ENCODE data around the gene CSRP1.
"Not testable (repeated sequence)": the region's sequence is repeated elsewhere in the genome, so short reads cannot be mapped to it uniquely, and the experiment has no call there.

CSRP1 gene

DNA sequence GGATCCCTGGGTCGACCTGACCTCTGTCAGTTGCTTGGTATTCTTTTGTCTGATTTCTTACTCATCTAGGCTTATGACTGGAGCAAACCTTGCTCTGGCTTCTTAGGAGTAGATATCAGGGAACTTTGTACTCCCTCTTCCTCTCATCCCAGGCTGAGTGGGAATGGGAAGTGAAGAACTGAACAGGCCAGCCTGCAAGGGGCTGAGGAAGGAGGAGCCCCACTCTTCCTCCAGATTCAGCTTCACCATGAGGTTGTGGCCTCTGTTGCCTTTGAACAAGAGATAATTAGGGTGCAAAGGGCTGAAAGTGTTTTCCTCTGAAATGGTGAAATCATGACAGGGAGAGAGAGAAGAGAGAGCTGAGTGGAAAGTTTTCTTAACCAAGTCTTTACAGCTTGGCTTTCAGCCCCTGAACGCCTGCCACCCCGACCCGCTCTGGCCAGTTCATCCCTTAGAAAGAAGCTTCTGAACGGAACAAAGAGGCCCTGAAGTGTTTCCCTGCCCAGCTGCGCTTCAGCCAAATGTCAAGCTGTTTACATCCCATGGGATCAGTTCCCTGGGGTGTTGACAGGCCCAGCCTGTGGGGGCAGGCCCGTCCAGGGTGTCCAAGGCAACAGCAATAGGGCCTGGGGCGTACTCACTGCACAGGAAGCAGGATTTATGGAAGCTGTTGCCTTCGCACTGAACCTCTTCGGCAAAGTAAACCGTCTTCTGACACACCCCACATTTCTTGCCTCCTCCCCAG is 11.2 kb downstream of the CSRP1 start:
- no peak for DNase-seq

DNA sequence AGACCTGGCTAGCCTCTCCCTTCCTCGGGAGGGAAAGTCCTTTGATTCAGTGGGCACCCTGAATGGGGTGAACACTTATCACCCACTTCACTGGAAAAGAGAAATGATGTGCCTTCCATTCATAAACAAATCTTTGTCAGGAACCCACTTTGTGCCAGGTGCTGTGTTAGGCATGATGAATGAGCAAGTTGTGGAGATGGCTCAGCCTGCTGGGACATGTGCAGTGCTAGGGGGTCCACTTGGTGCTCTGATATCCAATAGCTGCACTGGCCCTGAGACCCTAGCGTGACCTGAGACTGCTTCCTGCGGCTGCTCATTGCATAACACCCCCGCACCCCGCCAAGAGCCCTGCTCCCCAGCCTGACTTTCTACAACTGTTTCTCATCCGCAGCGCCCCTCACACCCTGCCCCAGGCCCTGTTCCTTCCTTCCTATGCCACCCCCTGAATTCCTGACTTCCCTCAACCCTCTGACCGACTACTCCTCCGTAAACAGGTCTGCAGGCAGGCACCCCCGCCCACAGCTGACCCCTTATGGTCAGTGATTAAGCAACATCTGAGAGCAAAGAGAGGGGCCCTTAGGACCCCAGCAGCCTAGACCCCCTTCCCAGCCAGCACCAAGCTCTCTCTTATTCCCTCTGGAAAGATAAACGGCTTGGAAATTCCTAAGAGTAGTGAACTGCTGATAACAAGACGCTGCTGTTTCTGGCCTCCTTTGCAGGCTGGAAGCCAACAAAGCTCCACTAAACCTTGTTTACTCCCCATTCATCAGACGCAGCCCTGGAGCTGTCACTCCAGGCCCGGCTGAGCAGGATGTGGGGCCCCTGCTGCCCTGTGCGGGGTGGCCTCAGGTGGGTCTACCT is 12.9 kb downstream of the CSRP1 start:
- no peak for DNase-seq

DNA sequence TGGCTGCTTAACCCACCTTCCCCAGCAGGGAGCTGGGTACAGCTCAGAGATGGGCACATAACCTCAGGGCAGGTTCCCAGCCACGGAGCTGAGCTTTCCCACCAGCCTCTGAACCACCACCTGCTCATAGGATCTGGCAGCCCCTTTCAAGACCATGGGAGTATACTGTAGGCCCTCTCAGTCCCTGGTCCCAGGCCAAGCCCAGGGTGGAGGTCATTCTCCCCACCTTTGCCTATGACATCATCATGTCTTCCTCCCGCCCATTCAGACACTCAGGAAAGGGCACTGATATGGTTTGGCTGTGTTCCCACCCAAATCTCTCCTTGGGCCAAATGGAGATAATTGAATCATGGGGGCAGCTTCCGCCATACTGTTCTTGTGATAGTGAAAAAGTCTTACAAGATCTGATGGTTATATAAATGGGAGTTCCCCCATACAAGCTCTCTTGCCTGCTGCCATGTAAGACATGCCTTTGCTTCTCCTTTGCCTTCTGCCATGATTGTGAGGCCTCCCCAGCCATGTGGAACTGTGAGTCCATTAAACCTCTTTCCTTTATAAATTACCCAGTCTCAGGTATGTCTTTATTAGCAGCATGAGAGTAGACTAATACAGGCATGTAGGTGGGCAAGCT is 13.8 kb downstream of the CSRP1 start:
- not testable (repeated sequence) for DNase-seq

DNA sequence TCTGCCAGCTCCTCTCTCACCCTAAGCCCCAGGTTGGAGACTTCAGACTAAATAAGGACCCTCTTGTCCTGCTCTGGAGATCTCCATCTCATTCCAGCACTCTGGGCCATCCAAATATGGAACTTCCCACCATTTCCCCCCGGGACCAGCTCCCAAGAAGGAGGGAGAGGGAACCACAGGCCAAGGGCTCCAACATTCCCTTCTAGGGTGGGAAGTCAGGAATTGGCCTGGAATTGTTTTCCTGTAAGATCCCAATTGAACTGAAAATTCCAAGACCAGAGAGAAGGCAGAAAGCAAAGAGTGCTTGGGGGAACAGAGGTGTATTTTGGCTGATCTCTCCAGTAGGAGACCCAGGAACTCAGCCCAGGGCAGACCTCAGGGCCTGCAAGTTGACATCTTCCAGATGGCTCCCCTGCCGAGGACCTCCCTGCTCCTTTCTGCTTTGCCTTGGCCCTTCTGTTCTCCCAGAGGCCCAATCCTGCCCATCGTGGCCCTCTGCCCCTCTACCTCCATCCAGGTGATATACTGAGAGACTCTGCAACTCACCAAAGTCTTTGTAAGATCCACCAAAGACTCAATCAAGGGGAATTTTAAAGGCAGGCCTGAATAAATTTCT is 14.9 kb downstream of the CSRP1 start:
- DNase-seq = no peak

DNA sequence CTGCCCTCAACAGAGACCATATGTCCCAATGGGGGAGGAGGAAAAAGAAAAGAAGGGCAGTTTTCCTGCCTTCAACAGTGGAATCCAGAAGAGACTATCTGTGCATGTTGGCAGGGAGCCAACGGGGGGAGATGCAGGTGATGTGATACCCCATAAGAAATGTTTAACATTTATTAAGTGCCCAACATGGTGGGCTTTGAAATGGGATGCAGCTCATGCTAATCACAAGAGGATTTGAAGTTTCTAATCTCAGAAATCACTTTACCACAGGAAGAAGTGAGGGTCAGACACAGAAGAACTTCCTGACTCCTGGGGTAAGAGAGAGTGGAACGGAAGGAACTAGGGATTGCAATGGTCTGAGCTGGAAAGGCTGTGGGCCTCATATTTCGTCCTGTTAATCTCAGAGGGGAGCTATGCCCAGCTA is 16.2 kb downstream of the CSRP1 start:
- no peak for DNase-seq

DNA sequence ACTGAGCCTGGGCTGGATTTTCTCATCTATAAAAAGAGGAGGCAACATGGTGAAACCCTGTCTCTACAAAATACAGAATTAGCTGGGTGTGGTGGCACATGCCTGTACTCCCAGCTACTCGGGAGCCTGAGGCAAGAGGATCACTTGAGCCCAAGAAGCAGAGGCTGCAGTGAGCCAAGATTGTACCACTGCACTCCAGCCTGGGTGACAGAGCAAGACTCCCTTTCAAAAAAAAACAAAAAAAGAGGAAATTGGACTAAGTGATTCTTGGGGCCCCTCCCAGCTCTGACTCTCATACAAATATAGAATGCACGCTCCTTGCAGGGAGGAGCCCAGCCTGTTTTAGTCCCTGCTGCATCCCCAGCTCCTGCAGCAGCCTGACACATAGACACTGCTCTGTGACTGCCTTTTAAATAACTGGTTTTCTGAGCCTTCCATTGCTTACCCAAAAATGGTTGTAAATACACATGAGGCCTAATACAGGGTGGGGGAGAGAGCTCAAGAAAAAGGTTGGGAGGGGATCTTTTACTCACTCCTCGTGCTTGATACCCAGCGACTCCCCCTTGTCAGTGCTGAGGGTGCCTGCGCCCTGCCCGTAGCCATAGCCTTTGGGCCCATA is 17.2 kb downstream of the CSRP1 start:
- no peak for DNase-seq

DNA sequence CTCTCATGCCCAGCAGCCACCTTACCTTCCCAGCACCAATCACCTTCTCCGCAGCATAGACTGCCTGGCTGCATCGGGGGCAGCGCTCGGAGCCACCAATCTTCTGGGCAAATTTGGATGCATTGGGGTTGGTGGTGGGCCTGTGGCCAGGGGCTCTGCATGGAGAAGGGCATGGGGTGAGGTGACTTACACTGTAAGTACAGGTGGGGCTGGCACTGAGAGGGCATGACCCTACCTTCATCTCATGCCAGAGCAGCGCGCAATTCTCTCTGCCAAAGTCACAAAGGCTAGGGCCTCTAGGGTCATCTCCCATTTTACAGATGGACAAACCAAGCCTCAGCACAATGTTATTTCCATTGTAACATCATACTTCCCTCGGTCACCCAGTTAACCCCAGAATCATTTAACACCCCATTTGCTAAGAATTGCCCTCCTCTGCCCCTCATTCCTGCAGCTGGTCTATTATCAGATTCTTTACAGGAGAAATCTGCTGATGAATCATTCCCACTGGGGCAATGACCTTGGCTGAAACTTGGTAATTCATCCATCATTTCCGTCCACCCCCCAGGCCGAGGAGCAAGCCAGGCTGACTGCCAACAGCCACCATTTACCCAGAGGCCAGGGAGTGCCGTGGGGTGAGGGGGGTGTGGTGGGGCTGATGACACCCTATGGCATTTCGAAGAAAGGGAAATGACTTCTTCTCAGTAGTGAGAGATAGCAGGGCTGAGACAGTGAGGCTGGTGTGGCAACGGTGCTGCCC is 17.9 kb downstream of the CSRP1 start:
- no peak for DNase-seq

DNA sequence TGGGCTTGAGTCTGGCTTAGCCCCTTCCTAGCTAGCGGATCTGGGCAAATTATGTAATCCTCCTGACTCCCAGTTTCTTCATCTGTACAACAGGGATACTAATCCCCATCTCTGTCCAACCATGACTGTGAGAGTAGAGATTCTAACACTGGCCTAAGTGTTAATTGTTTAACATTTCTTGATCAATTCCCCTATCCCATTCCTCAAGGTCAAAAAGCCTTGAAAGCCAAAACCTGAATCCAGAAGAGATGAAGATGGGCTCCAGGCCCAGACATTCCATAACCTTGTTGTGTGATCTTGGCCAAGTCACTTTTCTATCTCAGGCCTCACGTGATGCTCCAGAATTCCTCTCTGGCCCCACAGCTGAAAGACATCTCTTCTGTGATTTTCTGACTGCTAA is 19.2 kb downstream of the CSRP1 start:
- no peak for DNase-seq

DNA sequence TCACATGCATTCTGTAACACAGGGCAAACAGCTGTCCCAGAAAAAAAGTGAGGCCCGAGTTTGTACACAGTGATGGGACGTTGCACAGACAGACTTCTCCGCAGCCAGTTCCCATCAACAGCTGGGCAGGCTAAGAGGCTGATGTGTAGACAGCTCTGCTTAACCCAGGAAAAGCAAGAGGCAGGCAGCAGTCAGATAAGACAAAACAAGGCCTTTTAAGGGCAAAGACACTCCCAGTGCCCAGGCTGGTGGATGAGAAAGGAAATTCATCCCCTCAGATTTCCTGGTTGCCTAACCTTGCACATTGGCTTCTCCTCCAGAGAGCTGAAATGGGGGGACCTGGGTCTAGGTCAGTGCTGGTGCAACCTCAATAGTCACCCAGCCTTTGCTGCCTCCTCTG is 20.7 kb downstream of the CSRP1 start:
- no peak for DNase-seq

DNA sequence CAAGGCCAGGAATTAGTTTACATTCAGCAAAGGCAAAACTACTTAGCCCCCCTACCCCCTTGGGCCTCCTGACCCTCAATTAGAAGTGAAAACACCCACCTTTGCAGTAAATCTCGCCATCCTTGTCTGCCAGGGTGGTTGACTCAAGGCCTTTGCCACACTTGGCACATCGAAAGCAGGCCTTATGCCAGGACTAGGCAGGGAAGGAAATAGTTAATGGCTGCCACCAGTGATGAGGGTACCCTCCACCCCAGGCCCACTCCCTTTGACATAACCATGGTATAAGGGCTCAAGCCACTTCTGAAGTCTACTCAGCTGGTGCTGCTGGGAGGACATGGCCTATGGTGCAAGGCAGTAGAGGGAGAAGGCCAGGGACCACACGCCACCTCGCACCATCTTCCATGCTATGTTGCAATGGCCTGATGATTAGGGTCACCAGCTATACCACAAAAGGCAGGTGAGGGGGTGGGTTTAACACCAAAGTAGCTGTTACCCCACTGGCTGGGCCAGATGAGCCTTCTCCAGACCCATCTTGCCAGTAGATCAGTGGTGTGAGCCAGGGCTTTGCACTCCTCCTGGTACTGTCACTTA is 21.6 kb downstream of the CSRP1 start:
- no peak for DNase-seq

DNA sequence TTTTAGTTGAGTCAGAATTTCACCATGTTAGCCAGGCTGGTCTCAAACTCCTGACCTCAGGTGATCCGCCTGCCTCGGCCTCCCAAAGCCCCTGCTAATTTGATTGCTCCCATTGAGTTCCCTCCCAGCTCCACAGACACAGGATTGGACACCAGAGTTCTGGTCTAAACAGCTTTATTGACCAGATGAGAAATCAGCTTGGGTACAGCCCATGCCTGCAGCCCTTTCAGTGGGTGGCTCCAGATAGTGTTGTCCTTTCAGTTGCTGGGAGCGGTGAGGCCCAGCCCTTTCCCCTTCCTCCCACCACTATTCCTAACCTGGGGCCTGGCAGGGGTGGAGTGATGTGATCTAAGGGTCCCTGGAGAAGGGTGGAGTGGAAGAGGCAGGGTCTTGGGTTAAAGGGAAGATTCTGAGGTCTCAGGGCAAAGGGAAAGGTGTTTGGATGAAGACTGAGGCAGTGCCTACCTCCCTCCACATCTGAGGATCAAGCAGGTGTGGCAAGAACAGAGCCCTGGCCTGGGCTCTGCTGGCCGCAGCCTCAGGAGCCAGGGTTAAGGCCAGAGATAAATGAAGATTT is 23.5 kb downstream of the CSRP1 start:
- no peak for DNase-seq

DNA sequence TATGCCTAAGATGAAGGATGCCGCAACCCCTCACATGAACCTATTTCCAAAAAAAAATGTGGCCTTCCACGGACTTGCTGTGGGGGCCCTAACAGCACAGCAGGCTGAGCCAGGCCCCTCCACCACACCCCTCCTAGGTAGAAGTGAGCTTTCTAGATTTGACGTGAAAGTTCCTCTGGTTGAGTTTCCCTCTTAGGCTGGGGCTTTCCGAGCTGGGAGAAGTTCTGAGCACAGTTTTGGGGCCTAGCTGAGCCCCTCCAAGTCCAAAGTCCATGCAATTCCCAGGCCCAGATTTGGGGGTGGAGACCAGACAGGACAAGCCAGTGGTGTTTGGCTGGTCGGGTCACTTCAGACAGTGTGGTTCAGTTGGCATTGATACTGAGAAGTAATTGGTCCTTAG is 24.2 kb downstream of the CSRP1 start:
- no peak for DNase-seq

DNA sequence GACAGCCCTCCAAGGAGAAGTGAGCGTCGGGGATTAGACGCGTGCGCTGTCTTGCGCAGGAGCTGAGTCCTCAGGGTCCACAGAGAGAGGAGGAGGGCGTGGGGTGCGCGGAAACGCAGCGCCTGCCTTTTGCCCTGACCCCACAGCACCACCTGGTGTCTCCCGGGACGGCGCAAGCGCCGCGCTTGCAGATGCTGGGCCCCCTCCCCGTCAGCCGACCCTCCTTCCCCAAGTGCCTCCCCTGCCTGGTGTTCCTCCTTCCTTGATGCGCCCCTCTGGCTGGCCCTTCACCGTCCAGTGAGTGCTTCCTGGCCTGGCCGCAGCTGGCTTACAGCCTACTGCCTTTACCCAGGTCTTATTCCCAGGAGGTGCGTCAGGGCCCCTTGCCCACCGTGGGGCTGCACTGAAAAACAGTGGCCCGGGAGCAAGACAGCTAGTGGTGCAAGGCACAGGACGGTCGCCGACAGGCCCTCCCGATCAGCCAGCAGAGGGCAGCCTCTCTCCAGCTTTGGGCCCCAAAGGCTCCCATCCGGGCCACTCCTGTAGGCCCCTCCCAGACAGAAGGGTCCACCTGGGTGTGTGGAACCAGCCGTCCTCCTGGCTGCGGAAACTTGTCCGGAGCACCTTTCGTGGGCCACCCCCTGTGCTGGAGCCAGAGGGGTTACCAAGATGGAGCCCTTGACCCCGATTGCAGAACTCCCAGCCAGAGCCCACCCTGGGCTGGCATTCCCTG is 25.0 kb downstream of the CSRP1 start:
- DNase-seq = peak; percentile 83

DNA sequence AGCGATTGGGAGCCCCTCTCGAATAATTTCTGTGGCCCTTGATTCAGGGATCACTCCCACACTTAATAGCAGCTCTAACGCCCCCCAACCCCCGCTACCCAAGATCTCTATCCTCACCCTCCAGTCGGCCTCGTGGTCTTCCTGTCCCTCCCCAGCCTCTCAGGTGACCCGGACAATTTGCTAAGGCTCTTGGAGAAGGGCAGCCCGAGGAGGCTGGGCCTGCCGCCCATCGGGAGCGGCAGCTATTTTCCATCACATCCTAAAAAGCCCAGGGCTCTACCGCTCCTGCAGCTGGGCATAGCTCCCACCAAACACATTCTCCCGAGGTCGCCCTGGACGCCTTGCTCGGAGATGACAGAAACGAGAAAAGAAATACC is 25.9 kb downstream of the CSRP1 start:
- DNase-seq = no peak

DNA sequence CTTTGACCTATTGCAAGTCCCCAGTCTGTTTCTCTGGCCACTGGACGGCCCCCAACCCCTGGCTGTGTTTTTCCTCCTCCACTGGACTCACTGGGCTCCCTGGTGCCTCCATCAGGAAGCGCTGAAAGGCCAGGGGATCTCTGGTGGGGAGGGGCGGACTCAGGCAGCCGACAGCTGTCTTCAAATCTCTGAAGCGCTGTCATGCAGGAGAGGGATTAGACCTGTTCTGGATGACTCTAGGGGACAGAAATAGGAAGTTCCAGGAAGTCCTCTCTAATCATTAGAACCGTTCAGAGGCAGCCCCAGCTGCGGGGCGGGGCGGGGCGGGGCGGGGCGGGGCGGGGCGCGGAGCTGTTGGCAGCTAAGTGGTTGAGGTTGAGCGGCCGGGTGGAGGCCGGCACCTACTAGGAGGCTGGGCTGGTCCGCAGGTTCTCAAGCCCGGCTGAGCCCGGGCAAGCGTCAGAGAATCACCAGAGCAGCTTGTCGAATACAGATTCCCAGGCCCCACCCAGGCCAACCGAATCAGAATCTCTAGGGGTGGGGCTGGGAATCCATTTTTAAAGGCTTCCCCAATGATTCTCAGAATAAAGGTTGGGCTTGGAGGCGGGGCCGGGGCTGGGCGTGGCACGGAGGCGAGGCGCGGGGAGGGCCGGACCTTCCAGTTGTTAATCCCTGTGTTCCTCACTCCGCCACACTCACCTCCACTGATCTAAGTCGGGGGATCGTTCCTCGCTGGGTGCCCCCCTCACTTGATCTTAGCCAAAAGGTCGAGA is 26.5 kb downstream of the CSRP1 start:
- DNase-seq = peak; percentile 68

DNA sequence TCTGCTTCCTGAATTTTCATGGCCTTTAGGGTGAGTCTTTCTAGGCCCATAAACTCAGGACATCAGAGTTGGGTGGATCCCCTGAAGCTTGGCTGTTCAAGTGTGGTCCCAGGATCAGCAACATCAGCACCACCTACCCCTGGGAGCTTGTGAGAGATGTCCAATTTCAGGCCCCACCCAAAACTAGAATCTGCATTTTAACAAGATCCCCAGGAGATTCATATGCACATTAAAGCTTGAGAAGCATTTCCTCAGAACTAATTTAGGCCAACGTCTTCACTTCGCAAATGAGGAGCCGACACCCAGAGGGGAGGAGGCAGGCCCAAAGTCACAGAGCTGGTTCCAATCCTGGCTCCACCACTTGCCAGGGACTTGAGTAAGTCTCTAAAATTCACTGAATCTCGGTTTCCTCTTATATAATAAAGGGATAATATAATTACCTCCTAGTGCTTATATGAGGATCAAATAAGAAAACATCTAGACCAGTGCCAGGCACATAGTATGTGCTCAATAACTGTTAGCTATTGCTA is 27.7 kb downstream of the CSRP1 start:
- DNase-seq = no peak

DNA sequence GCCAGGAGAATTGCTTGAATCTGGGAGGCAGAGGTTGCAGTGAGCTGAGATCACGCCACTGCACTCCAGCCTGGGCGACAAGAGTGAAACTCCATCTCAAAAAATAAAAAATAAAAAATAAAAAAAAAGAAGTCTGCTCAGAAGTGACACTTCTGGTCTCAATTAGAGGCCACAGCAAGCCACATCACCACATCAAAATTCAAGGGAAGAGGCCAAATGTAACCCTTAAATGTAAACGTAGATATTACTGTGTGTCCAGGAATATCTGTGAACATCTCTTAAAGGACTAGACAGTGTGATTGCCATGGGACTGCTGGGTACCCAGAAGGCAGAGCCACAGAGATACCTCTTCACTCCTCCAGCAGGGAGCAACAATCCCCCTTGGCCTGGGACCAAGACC is 28.3 kb downstream of the CSRP1 start:
- not testable (repeated sequence) for DNase-seq

DNA sequence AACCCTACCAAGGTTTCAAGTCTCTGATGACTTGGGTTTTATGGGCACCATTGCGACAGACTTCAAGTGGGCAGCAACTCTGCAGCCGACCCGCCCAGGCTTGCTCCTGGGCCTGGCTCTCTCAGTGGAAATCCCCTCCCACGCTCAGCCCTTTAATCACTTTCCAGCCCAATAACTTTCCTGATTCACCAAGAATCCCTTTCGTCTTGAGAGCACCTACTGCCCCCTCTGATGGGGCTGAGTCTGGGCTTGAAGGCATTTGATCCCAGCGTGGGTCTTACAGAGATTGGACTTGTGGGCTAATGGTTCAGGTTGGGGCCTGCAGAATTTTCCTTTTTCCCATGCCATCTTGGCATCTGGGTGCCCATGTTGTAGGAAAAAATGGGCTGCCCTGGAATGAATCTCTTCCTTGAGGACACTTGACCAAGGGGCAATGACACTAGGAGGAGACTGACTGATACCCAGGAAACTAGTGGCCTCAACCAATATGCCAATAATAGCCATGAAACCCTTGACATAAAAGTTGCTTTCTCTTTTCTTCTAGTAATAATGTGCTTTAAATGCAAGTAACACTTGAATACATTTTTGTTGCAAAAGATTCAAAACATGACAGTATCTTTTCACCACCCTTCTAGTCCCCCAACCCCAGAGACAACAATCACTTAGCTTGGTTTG is 30.1 kb downstream of the CSRP1 start:
- DNase-seq = no peak
